H9 (cell line): ENCODE measurements around the gene PM20D1. TPM values are rescaled to one million over a fixed set of nuclear protein-coding genes. Genes with fewer than 3 reads are reported as not detected.

Experiments
- DNase-seq: peaks from one replicate; pipeline ENCODE4 v3.0.0-alpha.2; 2017
- H2AFZ ChIP-seq: one replicate; pipeline ENCODE4 v1.6.1; 2013; ENCODE audit warnings: mild to moderate bottlenecking, low read length, control low read depth, moderate library complexity
- H2AK5ac ChIP-seq: 2 replicates; pipeline ENCODE4 v1.6.1; 2013; ENCODE audit warnings: low read length, control low read depth, mixed read lengths; ENCODE audit not compliant: insufficient read length
- H2BK120ac ChIP-seq: one replicate; pipeline ENCODE4 v1.6.1; 2013; ENCODE audit warnings: low read depth, mild to moderate bottlenecking, low read length, control low read depth, inconsistent platforms; ENCODE audit not compliant: poor library complexity, severe bottlenecking
- H2BK12ac ChIP-seq: 2 replicates; pipeline ENCODE4 v1.6.1; 2013; ENCODE audit warnings: low read length, control low read depth, mixed read lengths, low read depth; ENCODE audit not compliant: insufficient read length
- H2BK15ac ChIP-seq: 2 replicates; pipeline ENCODE4 v1.6.1; 2013; ENCODE audit warnings: low read depth, low read length, control low read depth
- H2BK20ac ChIP-seq: one replicate; pipeline ENCODE4 v1.6.1; 2013; ENCODE audit warnings: low read depth, mild to moderate bottlenecking, low read length, control low read depth, inconsistent platforms; ENCODE audit not compliant: poor library complexity, severe bottlenecking
- H2BK5ac ChIP-seq: 2 replicates; pipeline ENCODE4 v1.6.1; 2013; ENCODE audit warnings: low read length, control low read depth, mixed read lengths; ENCODE audit not compliant: insufficient read length
- H3K14ac ChIP-seq: 2 replicates; pipeline ENCODE4 v1.6.1; 2013; ENCODE audit warnings: low read length, control low read depth; ENCODE audit not compliant: insufficient read depth
- H3K18ac ChIP-seq: 2 replicates; pipeline ENCODE4 v1.6.1; 2013; ENCODE audit warnings: low read depth, mild to moderate bottlenecking, mixed read lengths, low read length, control low read depth; ENCODE audit not compliant: insufficient read length
- H3K23ac ChIP-seq: 2 replicates; pipeline ENCODE4 v1.6.1; 2013; ENCODE audit warnings: low read length, control low read depth, mixed read lengths, low read depth; ENCODE audit not compliant: insufficient read length
- H3K23me2 ChIP-seq: 2 replicates; pipeline ENCODE4 v1.6.1; 2013; ENCODE audit warnings: low read depth, mild to moderate bottlenecking, mixed read lengths, low read length, control low read depth; ENCODE audit not compliant: insufficient read length, poor library complexity, severe bottlenecking
- H3K27ac ChIP-seq: 2 replicates; pipeline ENCODE4 v1.5.1; 2013; ENCODE audit warnings: low read length, control low read depth, mixed read lengths, low read depth; ENCODE audit not compliant: insufficient read length
- H3K27me3 ChIP-seq: 2 replicates; pipeline ENCODE4 v1.6.1; 2013; ENCODE audit warnings: low read length, control low read depth, inconsistent platforms; ENCODE audit not compliant: insufficient read depth
- H3K4ac ChIP-seq: 2 replicates; pipeline ENCODE4 v1.6.1; 2013; ENCODE audit warnings: low read depth, mild to moderate bottlenecking, control low read depth, inconsistent platforms, low read length, moderate library complexity
- H3K4me1 ChIP-seq: 2 replicates; pipeline ENCODE4 v1.6.1; 2013; ENCODE audit warnings: low read length, control low read depth, inconsistent platforms; ENCODE audit not compliant: insufficient read depth
- H3K4me2 ChIP-seq: 2 replicates; pipeline ENCODE4 v1.6.1; 2013; ENCODE audit warnings: low read length, control low read depth, mixed read lengths; ENCODE audit not compliant: insufficient read length, insufficient read depth
- H3K56ac ChIP-seq: 2 replicates; pipeline ENCODE4 v1.6.1; 2013; ENCODE audit warnings: low read depth, mild to moderate bottlenecking, mixed read lengths, low read length, control low read depth; ENCODE audit not compliant: insufficient read length
- H3K79me1 ChIP-seq: 2 replicates; pipeline ENCODE4 v1.6.1; 2013; ENCODE audit warnings: low read depth, mild to moderate bottlenecking, moderate library complexity, low read length, control low read depth, inconsistent platforms; ENCODE audit not compliant: insufficient read depth, poor library complexity, severe bottlenecking
- H3K79me2 ChIP-seq: 2 replicates; pipeline ENCODE4 v1.6.1; 2013; ENCODE audit warnings: low read length, control low read depth, inconsistent platforms; ENCODE audit not compliant: insufficient read depth
- H3K9ac ChIP-seq: 2 replicates; pipeline ENCODE4 v1.6.1; 2013; ENCODE audit warnings: low read length, control low read depth, mixed read lengths; ENCODE audit not compliant: insufficient read length; ENCODE audit errors: extremely low read depth
- H3K9me3 ChIP-seq: one replicate; pipeline ENCODE4 v1.6.1; 2013; ENCODE audit warnings: low read depth, low read length, inconsistent platforms; ENCODE audit not compliant: control insufficient read depth
- H3T11ph ChIP-seq: one replicate; pipeline ENCODE4 v1.6.1; 2013; ENCODE audit warnings: mild to moderate bottlenecking, low read length, control low read depth, inconsistent platforms
- H4K20me1 ChIP-seq: one replicate; pipeline ENCODE4 v1.6.1; 2013; ENCODE audit not compliant: control insufficient read depth, insufficient read length, insufficient read depth
- H4K5ac ChIP-seq: 2 replicates; pipeline ENCODE4 v1.6.1; 2013; ENCODE audit warnings: low read depth, mild to moderate bottlenecking, mixed read lengths, low read length, control low read depth; ENCODE audit not compliant: insufficient read length
- H4K8ac ChIP-seq: replicated peaks from 2 replicates; pipeline ENCODE4 v1.6.1; 2013; ENCODE audit warnings: low read length, control low read depth, mixed read lengths, low read depth; ENCODE audit not compliant: insufficient read length
- H4K91ac ChIP-seq: 2 replicates; pipeline ENCODE4 v1.6.1; 2013; ENCODE audit warnings: low read depth, mild to moderate bottlenecking, moderate library complexity, mixed read lengths, low read length, control low read depth; ENCODE audit not compliant: insufficient read length
- H3K27ac Mint-ChIP-seq, 3 experiments: 2 replicates in 2 of 3; 3 replicates in 1 of 3; pipeline ENCODE4 v1.8.0; 2020 to 2021; ENCODE audit warnings: mixed read lengths in 3 of 3, mild to moderate bottlenecking in 1 of 3, moderate library complexity in 1 of 3
- H3K27me3 Mint-ChIP-seq: 2 replicates; pipeline ENCODE4 v1.8.0; 2021; ENCODE audit warnings: low read depth, mild to moderate bottlenecking, moderate library complexity, mixed read lengths
- H3K36me3 Mint-ChIP-seq, 3 experiments: 2 replicates in 2 of 3; 3 replicates in 1 of 3; pipeline ENCODE4 v1.8.0; 2020 to 2021; ENCODE audit warnings: low read depth in 3 of 3, mixed read lengths in 3 of 3; ENCODE audit not compliant: insufficient read depth in 1 of 3
- H3K4me1 Mint-ChIP-seq, 2 experiments: 2 replicates each; pipeline ENCODE4 v1.8.0; 2020; ENCODE audit warnings: mixed read lengths in 2 of 2
- H3K4me3 Mint-ChIP-seq, 2 experiments: 2 replicates in 1 of 2; 3 replicates in 1 of 2; pipeline ENCODE4 v1.8.0; 2020 to 2021; ENCODE audit warnings: mild to moderate bottlenecking in 2 of 2, mixed read lengths in 2 of 2, moderate library complexity in 1 of 2
- H3K9me3 Mint-ChIP-seq, 2 experiments: 2 replicates in 1 of 2; 3 replicates in 1 of 2; pipeline ENCODE4 v1.8.0; 2020; ENCODE audit warnings: mild to moderate bottlenecking in 2 of 2, mixed read lengths in 2 of 2, moderate library complexity in 1 of 2
- WGBS: extraction: QIAGEN DNeasy Blood & Tissue Kit; methylation state at CpG from one replicate; pipeline ENCODE4 v1.1.7; 2013; ENCODE audit warnings: missing lambda C conversion rate, low lambda C conversion rate, mixed read lengths; ENCODE audit not compliant: insufficient read length; ENCODE audit errors: extremely low coverage; 5-methylcytosine and 5-hydroxymethylcytosine counted together
- total RNA-seq: library from RNA; stranded (reverse); gene quantifications from 2 replicates; pipeline ENCODE4 v1.2.1, GENCODE V29; 2021
- TF ChIP-seq, protein P1 (sequence below): fragments of 200-600 bp; sonication (generic); conservative IDR thresholded peaks from 3 replicates; pipeline ENCODE4 v1.8.0; 2021; ENCODE audit warnings: antibody characterized with exemption, mild to moderate bottlenecking

The PM20D1 gene
- total RNA-seq, 1 experiment from 2014 or later: not detected

DNA sequence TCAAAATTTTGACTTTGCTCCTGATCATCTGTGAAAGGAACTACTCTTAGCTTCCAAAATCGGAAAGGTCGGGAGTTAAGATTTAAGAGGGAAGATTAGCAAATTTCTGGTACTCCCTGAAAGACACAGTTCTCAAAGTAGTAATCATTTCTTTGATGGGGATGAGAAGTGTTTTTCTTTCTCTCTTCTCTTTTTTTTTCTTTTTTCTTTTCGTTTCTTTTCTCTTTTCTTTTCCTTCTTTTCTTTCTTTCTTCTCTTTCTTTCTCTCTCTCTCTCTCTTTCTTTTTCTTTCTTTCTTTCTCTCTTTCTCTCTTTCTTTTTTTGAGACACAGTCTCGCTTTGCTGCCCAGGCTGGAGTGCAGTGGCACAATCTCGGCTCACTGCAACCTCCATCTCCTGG lies 69.6 kb downstream of the PM20D1 start:
- Mint-ChIP-seq H3K4me1 (peaks cover 3% of the 10 kb centered on the region in 2 experiments; a peak in 3 of 4 replicates), H3K27ac (no peak overlapping the region), H3K36me3 (peaks cover 0 to 3% (median 2%) of the 10 kb centered on the region in 3 experiments; a peak in 3 of 7 replicates), H3K4me3 (no peak overlapping the region), H3K9me3 (peaks cover 8 to 11% of the 10 kb centered on the region in 2 experiments; a peak in 4 of 5 replicates), H3K27me3 (peaks cover 26% of the 10 kb centered on the region)
- DNase-seq: no peak
- Histone ChIP-seq H4K5ac (no peak overlapping the region), H3K79me1 (no peaks in the 10 kb centered on the region), H3T11ph (no peak overlapping the region), H3K23ac (no peak overlapping the region), H2AK5ac (no peak overlapping the region), H3K27me3 (no peaks in the 10 kb centered on the region; the same call in 1 of the 2 replicates), H3K9me3 (no peaks in the 10 kb centered on the region), H3K9ac (no peak overlapping the region), H2BK20ac (no peak overlapping the region), H4K20me1 (no peaks in the 10 kb centered on the region), H3K23me2 (no peaks in the 10 kb centered on the region), H2BK12ac (no peak overlapping the region), H2BK15ac (no peak overlapping the region), H3K79me2 (no peaks in the 10 kb centered on the region), H3K56ac (no peak overlapping the region), H3K18ac (no peak overlapping the region), H2BK5ac (no peak overlapping the region), H3K27ac (no peak overlapping the region), H3K4me2 (no peak overlapping the region), H4K91ac (no peak overlapping the region), H3K14ac (no peak overlapping the region), H3K4me1 (no peaks in the 10 kb centered on the region), H2BK120ac (no peak overlapping the region), H3K4ac (no peak overlapping the region), H4K8ac (no peak overlapping the region), H2AFZ (no peak overlapping the region)
- TF ChIP-seq, protein P1, sequence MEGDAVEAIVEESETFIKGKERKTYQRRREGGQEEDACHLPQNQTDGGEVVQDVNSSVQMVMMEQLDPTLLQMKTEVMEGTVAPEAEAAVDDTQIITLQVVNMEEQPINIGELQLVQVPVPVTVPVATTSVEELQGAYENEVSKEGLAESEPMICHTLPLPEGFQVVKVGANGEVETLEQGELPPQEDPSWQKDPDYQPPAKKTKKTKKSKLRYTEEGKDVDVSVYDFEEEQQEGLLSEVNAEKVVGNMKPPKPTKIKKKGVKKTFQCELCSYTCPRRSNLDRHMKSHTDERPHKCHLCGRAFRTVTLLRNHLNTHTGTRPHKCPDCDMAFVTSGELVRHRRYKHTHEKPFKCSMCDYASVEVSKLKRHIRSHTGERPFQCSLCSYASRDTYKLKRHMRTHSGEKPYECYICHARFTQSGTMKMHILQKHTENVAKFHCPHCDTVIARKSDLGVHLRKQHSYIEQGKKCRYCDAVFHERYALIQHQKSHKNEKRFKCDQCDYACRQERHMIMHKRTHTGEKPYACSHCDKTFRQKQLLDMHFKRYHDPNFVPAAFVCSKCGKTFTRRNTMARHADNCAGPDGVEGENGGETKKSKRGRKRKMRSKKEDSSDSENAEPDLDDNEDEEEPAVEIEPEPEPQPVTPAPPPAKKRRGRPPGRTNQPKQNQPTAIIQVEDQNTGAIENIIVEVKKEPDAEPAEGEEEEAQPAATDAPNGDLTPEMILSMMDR: no peak
- no CpG with 5 or more reads among the region's 5 CpGs for WGBS

Other genes starting within 250 kb of the PM20D1 start
- gene ELK4, start 218.1 kb downstream of the PM20D1 start, total RNA-seq: 28.7 and 31.2 TPM in 2 replicates
- 16.7 TPM in 2 replicates for gene SLC45A3, start 169.6 kb downstream of the PM20D1 start, total RNA-seq
- gene NUCKS1, start 100.0 kb downstream of the PM20D1 start, total RNA-seq: 414 and 427 TPM in 2 replicates
- gene RAB29, start 74.7 kb downstream of the PM20D1 start, total RNA-seq: 4.2 and 4.4 TPM in 2 replicates
- gene SLC41A1, start 36.9 kb downstream of the PM20D1 start, total RNA-seq: 18.2 and 19.7 TPM in 2 replicates
- gene SLC26A9, start 93.3 kb upstream of the PM20D1 start, total RNA-seq: not detected in 2 replicates
- gene RAB7B, start 153.3 kb upstream of the PM20D1 start, total RNA-seq: 0.68 and 0.83 TPM in 2 replicates
- not detected in 2 replicates for gene CTSE, start 173.8 kb upstream of the PM20D1 start, total RNA-seq
- gene RHEX, start 203.0 kb upstream of the PM20D1 start, total RNA-seq: not detected in 2 replicates